GM18519 (cell line): ENCODE measurements around the gene NUTM2F.
"Not testable (repeated sequence)": the region's sequence is repeated elsewhere in the genome, so short reads cannot be mapped to it uniquely, and the experiment has no call there.

Experiments used
- ATAC-seq: cut with Tn5 transposase; IDR thresholded peaks from one replicate; pipeline ENCODE4 v1.9.1; 2021; ENCODE audit warnings: mild to moderate bottlenecking, moderate library complexity; ENCODE audit not compliant: unreplicated experiment, low FRiP score

The NUTM2F gene

GRCh38 chr9:94317949-94318657 is 10.3 kb downstream of the NUTM2F start:
- ATAC-seq = not testable (repeated sequence)

- peak; percentile 53 for ATAC-seq
Observed at GRCh38 chr9:94316236-94316635, 12.2 kb downstream of the NUTM2F start.

GRCh38 chr9:94315034-94315984 is 13.1 kb downstream of the NUTM2F start:
- ATAC-seq = not testable (repeated sequence)

- no peak for ATAC-seq
Observed at GRCh38 chr9:94303321-94303720, 25.1 kb downstream of the NUTM2F start.

- ATAC-seq = no peak
Observed at GRCh38 chr9:94302426-94302825, 26.0 kb downstream of the NUTM2F start.

- ATAC-seq = no peak
Observed at GRCh38 chr9:94301583-94301982, 26.9 kb downstream of the NUTM2F start.

- no peak for ATAC-seq
Observed at GRCh38 chr9:94300470-94301301, 27.8 kb downstream of the NUTM2F start.

GRCh38 chr9:94298949-94299599 is 29.4 kb downstream of the NUTM2F start:
- ATAC-seq = no peak

GRCh38 chr9:94289691-94290090 is 38.8 kb downstream of the NUTM2F start:
- ATAC-seq = no peak

- no peak for ATAC-seq
Observed at GRCh38 chr9:94287877-94288513, 40.4 kb downstream of the NUTM2F start.

GRCh38 chr9:94286116-94286515 is 42.3 kb downstream of the NUTM2F start:
- ATAC-seq = no peak

GRCh38 chr9:94281101-94281500 is 47.3 kb downstream of the NUTM2F start:
- no peak for ATAC-seq

- ATAC-seq = no peak
Observed at GRCh38 chr9:94280409-94280989, 47.9 kb downstream of the NUTM2F start.

GRCh38 chr9:94277885-94278536 is 50.4 kb downstream of the NUTM2F start:
- no peak for ATAC-seq

GRCh38 chr9:94277029-94277428 is 51.4 kb downstream of the NUTM2F start:
- ATAC-seq = not testable (repeated sequence)

- no peak for ATAC-seq
Observed at GRCh38 chr9:94270009-94270408, 58.4 kb downstream of the NUTM2F start.

GRCh38 chr9:94269264-94269663 is 59.2 kb downstream of the NUTM2F start:
- no peak for ATAC-seq
